H9 (cell line): ENCODE results near the gene FBLN2. TPM values are rescaled to one million over a fixed set of nuclear protein-coding genes. Genes with fewer than 3 reads are reported as not detected.

ENCODE experiments used
- DNase-seq: peaks from one replicate; pipeline ENCODE4 v3.0.0-alpha.2; 2017
- H2AFZ ChIP-seq: one replicate; pipeline ENCODE4 v1.6.1; 2013; ENCODE audit warnings: mild to moderate bottlenecking, low read length, control low read depth, moderate library complexity
- H2AK5ac ChIP-seq: 2 replicates; pipeline ENCODE4 v1.6.1; 2013; ENCODE audit warnings: low read length, control low read depth, mixed read lengths; ENCODE audit not compliant: insufficient read length
- H2BK120ac ChIP-seq: one replicate; pipeline ENCODE4 v1.6.1; 2013; ENCODE audit warnings: low read depth, mild to moderate bottlenecking, low read length, control low read depth, inconsistent platforms; ENCODE audit not compliant: poor library complexity, severe bottlenecking
- H2BK12ac ChIP-seq: 2 replicates; pipeline ENCODE4 v1.6.1; 2013; ENCODE audit warnings: low read length, control low read depth, mixed read lengths, low read depth; ENCODE audit not compliant: insufficient read length
- H2BK15ac ChIP-seq: 2 replicates; pipeline ENCODE4 v1.6.1; 2013; ENCODE audit warnings: low read depth, low read length, control low read depth
- H2BK20ac ChIP-seq: one replicate; pipeline ENCODE4 v1.6.1; 2013; ENCODE audit warnings: low read depth, mild to moderate bottlenecking, low read length, control low read depth, inconsistent platforms; ENCODE audit not compliant: poor library complexity, severe bottlenecking
- H2BK5ac ChIP-seq: 2 replicates; pipeline ENCODE4 v1.6.1; 2013; ENCODE audit warnings: low read length, control low read depth, mixed read lengths; ENCODE audit not compliant: insufficient read length
- H3K14ac ChIP-seq: 2 replicates; pipeline ENCODE4 v1.6.1; 2013; ENCODE audit warnings: low read length, control low read depth; ENCODE audit not compliant: insufficient read depth
- H3K18ac ChIP-seq: 2 replicates; pipeline ENCODE4 v1.6.1; 2013; ENCODE audit warnings: low read depth, mild to moderate bottlenecking, mixed read lengths, low read length, control low read depth; ENCODE audit not compliant: insufficient read length
- H3K23ac ChIP-seq: 2 replicates; pipeline ENCODE4 v1.6.1; 2013; ENCODE audit warnings: low read length, control low read depth, mixed read lengths, low read depth; ENCODE audit not compliant: insufficient read length
- H3K23me2 ChIP-seq: 2 replicates; pipeline ENCODE4 v1.6.1; 2013; ENCODE audit warnings: low read depth, mild to moderate bottlenecking, mixed read lengths, low read length, control low read depth; ENCODE audit not compliant: insufficient read length, poor library complexity, severe bottlenecking
- H3K27ac ChIP-seq: 2 replicates; pipeline ENCODE4 v1.5.1; 2013; ENCODE audit warnings: low read length, control low read depth, mixed read lengths, low read depth; ENCODE audit not compliant: insufficient read length
- H3K27me3 ChIP-seq: 2 replicates; pipeline ENCODE4 v1.6.1; 2013; ENCODE audit warnings: low read length, control low read depth, inconsistent platforms; ENCODE audit not compliant: insufficient read depth
- H3K4ac ChIP-seq: 2 replicates; pipeline ENCODE4 v1.6.1; 2013; ENCODE audit warnings: low read depth, mild to moderate bottlenecking, control low read depth, inconsistent platforms, low read length, moderate library complexity
- H3K4me1 ChIP-seq: 2 replicates; pipeline ENCODE4 v1.6.1; 2013; ENCODE audit warnings: low read length, control low read depth, inconsistent platforms; ENCODE audit not compliant: insufficient read depth
- H3K4me2 ChIP-seq: 2 replicates; pipeline ENCODE4 v1.6.1; 2013; ENCODE audit warnings: low read length, control low read depth, mixed read lengths; ENCODE audit not compliant: insufficient read length, insufficient read depth
- H3K56ac ChIP-seq: 2 replicates; pipeline ENCODE4 v1.6.1; 2013; ENCODE audit warnings: low read depth, mild to moderate bottlenecking, mixed read lengths, low read length, control low read depth; ENCODE audit not compliant: insufficient read length
- H3K79me1 ChIP-seq: 2 replicates; pipeline ENCODE4 v1.6.1; 2013; ENCODE audit warnings: low read depth, mild to moderate bottlenecking, moderate library complexity, low read length, control low read depth, inconsistent platforms; ENCODE audit not compliant: insufficient read depth, poor library complexity, severe bottlenecking
- H3K79me2 ChIP-seq: 2 replicates; pipeline ENCODE4 v1.6.1; 2013; ENCODE audit warnings: low read length, control low read depth, inconsistent platforms; ENCODE audit not compliant: insufficient read depth
- H3K9ac ChIP-seq: 2 replicates; pipeline ENCODE4 v1.6.1; 2013; ENCODE audit warnings: low read length, control low read depth, mixed read lengths; ENCODE audit not compliant: insufficient read length; ENCODE audit errors: extremely low read depth
- H3K9me3 ChIP-seq: one replicate; pipeline ENCODE4 v1.6.1; 2013; ENCODE audit warnings: low read depth, low read length, inconsistent platforms; ENCODE audit not compliant: control insufficient read depth
- H3T11ph ChIP-seq: one replicate; pipeline ENCODE4 v1.6.1; 2013; ENCODE audit warnings: mild to moderate bottlenecking, low read length, control low read depth, inconsistent platforms
- H4K20me1 ChIP-seq: one replicate; pipeline ENCODE4 v1.6.1; 2013; ENCODE audit not compliant: control insufficient read depth, insufficient read length, insufficient read depth
- H4K5ac ChIP-seq: 2 replicates; pipeline ENCODE4 v1.6.1; 2013; ENCODE audit warnings: low read depth, mild to moderate bottlenecking, mixed read lengths, low read length, control low read depth; ENCODE audit not compliant: insufficient read length
- H4K8ac ChIP-seq: replicated peaks from 2 replicates; pipeline ENCODE4 v1.6.1; 2013; ENCODE audit warnings: low read length, control low read depth, mixed read lengths, low read depth; ENCODE audit not compliant: insufficient read length
- H4K91ac ChIP-seq: 2 replicates; pipeline ENCODE4 v1.6.1; 2013; ENCODE audit warnings: low read depth, mild to moderate bottlenecking, moderate library complexity, mixed read lengths, low read length, control low read depth; ENCODE audit not compliant: insufficient read length
- H3K27ac Mint-ChIP-seq, 3 experiments: 2 replicates in 2 of 3; 3 replicates in 1 of 3; pipeline ENCODE4 v1.8.0; 2020 to 2021; ENCODE audit warnings: mixed read lengths in 3 of 3, mild to moderate bottlenecking in 1 of 3, moderate library complexity in 1 of 3
- H3K27me3 Mint-ChIP-seq: 2 replicates; pipeline ENCODE4 v1.8.0; 2021; ENCODE audit warnings: low read depth, mild to moderate bottlenecking, moderate library complexity, mixed read lengths
- H3K36me3 Mint-ChIP-seq, 3 experiments: 2 replicates in 2 of 3; 3 replicates in 1 of 3; pipeline ENCODE4 v1.8.0; 2020 to 2021; ENCODE audit warnings: low read depth in 3 of 3, mixed read lengths in 3 of 3; ENCODE audit not compliant: insufficient read depth in 1 of 3
- H3K4me1 Mint-ChIP-seq, 2 experiments: 2 replicates each; pipeline ENCODE4 v1.8.0; 2020; ENCODE audit warnings: mixed read lengths in 2 of 2
- H3K4me3 Mint-ChIP-seq, 2 experiments: 2 replicates in 1 of 2; 3 replicates in 1 of 2; pipeline ENCODE4 v1.8.0; 2020 to 2021; ENCODE audit warnings: mild to moderate bottlenecking in 2 of 2, mixed read lengths in 2 of 2, moderate library complexity in 1 of 2
- H3K9me3 Mint-ChIP-seq, 2 experiments: 2 replicates in 1 of 2; 3 replicates in 1 of 2; pipeline ENCODE4 v1.8.0; 2020; ENCODE audit warnings: mild to moderate bottlenecking in 2 of 2, mixed read lengths in 2 of 2, moderate library complexity in 1 of 2
- CTCF ChIP-seq: fragments of 200-600 bp; sonication (generic); conservative IDR thresholded peaks from 3 replicates; pipeline ENCODE4 v1.8.0; 2021; ENCODE audit warnings: antibody characterized with exemption, mild to moderate bottlenecking
- WGBS: extraction: QIAGEN DNeasy Blood & Tissue Kit; methylation state at CpG from one replicate; pipeline ENCODE4 v1.1.7; 2013; ENCODE audit warnings: missing lambda C conversion rate, low lambda C conversion rate, mixed read lengths; ENCODE audit not compliant: insufficient read length; ENCODE audit errors: extremely low coverage; 5-methylcytosine and 5-hydroxymethylcytosine counted together
- total RNA-seq: library from RNA; stranded (reverse); gene quantifications from 2 replicates; pipeline ENCODE4 v1.2.1, GENCODE V29; 2021

FBLN2 gene
- total RNA-seq, 1 experiment from 2014 or later, result 11.8 TPM

GRCh38 chr3:13587442-13587841 lies 38.5 kb downstream of the FBLN2 start:
- Histone ChIP-seq H3K79me2 (no peaks in the 10 kb centered on the region), H3K4me1 (peaks cover 5% of the 10 kb centered on the region; the same call in 1 of the 2 replicates), H2BK120ac (no peak overlapping the region), H4K8ac (no peak overlapping the region), H4K20me1 (no peaks in the 10 kb centered on the region), H3K79me1 (no peaks in the 10 kb centered on the region), H3K23ac (no peak overlapping the region), H2BK15ac (no peak overlapping the region), H3T11ph (no peak overlapping the region), H3K4ac (no peak overlapping the region), H3K18ac (no peak overlapping the region), H4K5ac (no peak overlapping the region), H3K27ac (no peak overlapping the region), H2BK5ac (no peak overlapping the region), H3K4me2 (peak overlapping the region; percentile 18), H3K9me3 (no peaks in the 10 kb centered on the region), H3K14ac (no peak overlapping the region), H2AFZ (no peak overlapping the region), H3K27me3 (no peaks in the 10 kb centered on the region), H2BK12ac (no peak overlapping the region), H3K56ac (no peak overlapping the region), H2AK5ac (no peak overlapping the region), H2BK20ac (no peak overlapping the region), H3K23me2 (no peaks in the 10 kb centered on the region), H4K91ac (no peak overlapping the region), H3K9ac (no peak overlapping the region)
- Mint-ChIP-seq H3K4me1 (peaks cover 11 to 19% of the 10 kb centered on the region in 2 experiments), H3K4me3 (peak overlapping the region in 1 of 2 experiments; percentile 60; a peak in 2 of 5 replicates), H3K27me3 (no peaks in the 10 kb centered on the region), H3K27ac (peak overlapping the region in 1 of 3 experiments; percentile 80; a peak in 2 of 7 replicates), H3K9me3 (no peaks in the 10 kb centered on the region), H3K36me3 (no peaks in the 10 kb centered on the region)
- no peak for TF ChIP-seq CTCF
- no CpG with 5 or more reads among the region's 3 CpGs for WGBS
- no peak for DNase-seq
